NCI-H2081 (cell line): Measurements from ENCODE around the gene ENTHD1.

ENCODE experiments used
- DNase-seq, 2 experiments: peaks; one replicate each; lab custom pipeline; 2025; lab: John Stamatoyannopoulos, UW

The ENTHD1 gene

DNA sequence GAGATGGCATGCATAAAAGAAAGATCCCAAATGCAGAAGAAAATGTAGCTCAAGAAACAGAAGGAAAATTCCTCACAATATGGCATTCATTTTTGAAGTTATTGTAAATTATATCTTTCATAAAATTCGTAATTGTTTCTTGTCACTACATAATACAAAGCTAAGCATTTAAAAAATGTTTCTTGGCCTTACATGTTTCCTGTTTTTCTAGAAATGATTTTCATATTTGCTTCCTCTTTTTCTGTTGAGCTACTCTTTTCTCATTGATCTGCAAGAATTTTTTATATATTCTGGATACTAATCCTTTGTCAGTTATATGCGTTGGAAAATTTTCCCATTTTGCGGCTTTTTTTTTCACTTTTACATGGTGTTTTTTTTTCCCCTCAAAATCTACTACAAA, 48.0 kb downstream of the ENTHD1 start:
- no peak for DNase-seq

GRCh38 chr22:39839917-39840510, 53.5 kb downstream of the ENTHD1 start:
- DNase-seq = no peak

- no peak for DNase-seq
Observed at GRCh38 chr22:39839204-39839603, 54.4 kb downstream of the ENTHD1 start.

DNA sequence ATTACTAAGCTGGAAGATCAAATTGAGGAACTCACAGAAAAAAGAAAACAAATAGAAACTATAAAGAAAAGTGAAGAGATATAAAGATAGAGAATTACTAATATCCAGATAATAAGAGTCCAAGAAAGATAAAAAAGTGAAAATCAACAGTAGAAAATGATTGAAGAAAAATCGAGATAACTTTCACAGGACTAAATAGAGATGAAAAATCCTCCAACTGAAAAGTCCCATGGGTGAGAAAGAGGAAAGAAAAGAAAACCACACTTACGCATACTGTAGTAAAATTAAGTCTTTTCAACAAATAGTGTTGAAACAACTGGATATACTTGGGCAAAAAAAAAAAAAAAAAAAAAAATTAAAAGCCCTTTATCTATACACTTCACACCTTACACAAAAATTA, 60.0 kb downstream of the ENTHD1 start:
- DNase-seq = no peak

GRCh38 chr22:39833093-39833492, 60.5 kb downstream of the ENTHD1 start:
- no peak for DNase-seq

GRCh38 chr22:39832627-39833074, 60.9 kb downstream of the ENTHD1 start:
- DNase-seq = no peak

DNA sequence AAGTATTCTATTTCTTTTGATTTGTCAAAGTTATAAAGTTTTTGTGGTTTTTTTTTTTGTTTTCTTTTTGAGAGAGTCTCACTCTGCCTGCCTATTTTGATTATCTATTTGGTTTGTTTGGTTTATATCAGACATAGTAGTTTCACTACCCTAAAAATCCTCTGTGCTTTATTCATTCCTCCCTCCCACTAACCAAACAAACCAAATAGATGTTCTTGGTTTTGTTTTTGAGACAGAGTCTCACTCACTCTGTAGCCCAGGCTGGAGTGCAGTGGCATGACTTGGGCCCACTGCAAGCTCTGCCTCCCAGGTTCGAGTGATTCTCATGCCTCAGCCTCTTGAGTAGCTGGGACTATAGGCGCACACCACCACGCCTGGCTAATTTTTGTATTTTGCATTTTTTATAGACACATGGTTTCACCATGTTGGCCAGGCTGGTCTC, 67.9 kb downstream of the ENTHD1 start:
- DNase-seq = no peak

GRCh38 chr22:39821008-39821407, 72.6 kb downstream of the ENTHD1 start:
- DNase-seq = no peak

DNA sequence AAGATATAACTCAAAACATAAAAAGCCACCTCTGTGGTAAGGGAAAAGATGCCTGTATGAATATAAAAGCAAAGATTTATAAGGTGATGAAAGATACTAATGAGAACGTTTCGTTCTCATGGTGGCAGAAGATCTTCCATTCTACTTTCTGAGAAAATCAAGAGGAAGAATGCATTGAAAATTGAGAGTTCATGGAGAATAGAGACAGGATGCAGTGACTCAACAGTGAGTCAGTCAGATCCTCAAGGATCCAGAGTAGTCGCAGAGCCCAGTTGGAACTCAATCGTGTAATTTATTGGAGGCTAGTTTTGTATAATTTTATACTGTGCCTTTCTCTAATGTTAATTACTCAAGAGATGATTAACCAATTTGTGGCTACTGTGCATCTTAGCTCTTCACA, 73.3 kb downstream of the ENTHD1 start:
- DNase-seq = no peak

DNA sequence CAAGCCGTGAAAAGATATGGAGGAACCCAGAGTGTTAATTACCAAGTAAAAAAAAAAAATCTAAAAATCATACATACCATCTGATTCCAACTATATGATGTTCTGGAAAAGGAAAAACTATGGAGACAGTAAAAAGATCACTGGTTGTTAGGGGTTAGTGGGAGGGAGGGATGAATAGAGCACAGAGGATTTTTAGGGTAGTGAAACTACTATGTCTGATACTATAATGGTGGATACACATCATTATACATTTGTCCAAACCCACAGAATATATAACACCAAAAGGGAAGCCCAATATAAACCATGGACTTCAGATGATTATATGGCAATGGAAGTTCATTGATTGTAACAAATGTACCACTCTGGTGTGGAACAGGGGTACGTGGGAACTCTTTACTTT, 74.1 kb downstream of the ENTHD1 start:
- no peak for DNase-seq

- DNase-seq = no peak
Observed at GRCh38 chr22:39818094-39818493, 75.5 kb downstream of the ENTHD1 start.

- no peak for DNase-seq
Observed at GRCh38 chr22:39815932-39816331, 77.6 kb downstream of the ENTHD1 start.

- no peak for DNase-seq
Observed at GRCh38 chr22:39814899-39815298, 78.7 kb downstream of the ENTHD1 start.

DNA sequence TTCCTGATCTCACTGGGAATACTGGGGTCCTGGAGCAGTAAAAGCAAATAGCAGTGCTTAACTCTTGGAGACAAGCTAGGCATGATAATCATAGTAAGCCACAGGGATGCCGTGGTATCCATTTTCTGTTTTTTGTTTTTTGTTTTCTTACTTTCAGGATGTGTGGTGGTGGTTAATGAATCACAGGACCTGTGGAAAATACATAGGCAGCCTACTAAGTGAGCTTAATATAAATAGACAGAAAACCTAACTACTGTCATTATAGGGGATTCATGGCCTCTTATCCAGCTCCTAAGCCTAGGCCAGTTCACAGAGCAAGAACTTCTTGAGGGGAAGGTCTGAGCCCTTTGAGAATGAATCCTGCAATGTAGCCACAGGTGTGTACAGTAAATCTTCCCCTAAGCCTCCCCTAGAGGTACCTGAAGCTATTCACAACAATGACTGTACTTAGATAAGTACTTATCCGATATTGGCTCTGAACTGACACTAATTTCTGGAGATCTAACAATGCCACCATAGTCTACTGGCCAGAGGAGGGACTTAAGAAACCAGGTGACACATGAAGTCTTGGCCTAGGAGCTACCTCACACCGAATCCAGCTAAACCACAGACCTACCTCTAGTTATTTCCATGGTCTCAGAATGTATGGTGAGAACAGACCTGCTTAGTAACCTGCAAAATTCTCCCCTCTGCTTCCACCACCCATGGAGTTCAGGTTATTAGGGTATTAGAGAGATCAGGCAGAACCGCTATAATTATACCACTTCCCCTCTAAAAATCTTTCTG, 83.6 kb downstream of the ENTHD1 start:
- no peak for DNase-seq

- DNase-seq = no peak
Observed at GRCh38 chr22:39808081-39808480, 85.5 kb downstream of the ENTHD1 start.

DNA sequence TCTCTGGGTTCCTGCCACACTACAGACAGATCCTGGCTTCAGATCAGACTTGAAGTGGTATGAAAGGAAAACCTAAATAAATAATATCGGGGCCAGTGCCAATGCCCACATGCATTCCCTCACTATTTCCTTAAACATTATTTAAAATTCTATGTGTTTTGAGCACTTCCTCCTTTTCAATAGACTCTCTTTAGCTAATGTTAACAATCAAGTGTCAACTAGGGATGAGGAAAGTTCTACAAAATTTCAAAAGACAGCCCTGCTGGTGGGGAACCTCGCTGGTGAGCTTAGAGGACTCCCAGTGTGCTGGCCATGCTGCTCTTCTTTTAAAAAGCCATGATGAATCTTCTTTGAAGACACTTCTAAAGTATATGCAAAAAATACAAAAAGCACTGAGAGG, 87.5 kb downstream of the ENTHD1 start:
- no peak for DNase-seq

- DNase-seq = no peak
Observed at GRCh38 chr22:39805117-39805516, 88.4 kb downstream of the ENTHD1 start.

GRCh38 chr22:39802682-39803081, 90.9 kb downstream of the ENTHD1 start:
- no peak for DNase-seq

DNA sequence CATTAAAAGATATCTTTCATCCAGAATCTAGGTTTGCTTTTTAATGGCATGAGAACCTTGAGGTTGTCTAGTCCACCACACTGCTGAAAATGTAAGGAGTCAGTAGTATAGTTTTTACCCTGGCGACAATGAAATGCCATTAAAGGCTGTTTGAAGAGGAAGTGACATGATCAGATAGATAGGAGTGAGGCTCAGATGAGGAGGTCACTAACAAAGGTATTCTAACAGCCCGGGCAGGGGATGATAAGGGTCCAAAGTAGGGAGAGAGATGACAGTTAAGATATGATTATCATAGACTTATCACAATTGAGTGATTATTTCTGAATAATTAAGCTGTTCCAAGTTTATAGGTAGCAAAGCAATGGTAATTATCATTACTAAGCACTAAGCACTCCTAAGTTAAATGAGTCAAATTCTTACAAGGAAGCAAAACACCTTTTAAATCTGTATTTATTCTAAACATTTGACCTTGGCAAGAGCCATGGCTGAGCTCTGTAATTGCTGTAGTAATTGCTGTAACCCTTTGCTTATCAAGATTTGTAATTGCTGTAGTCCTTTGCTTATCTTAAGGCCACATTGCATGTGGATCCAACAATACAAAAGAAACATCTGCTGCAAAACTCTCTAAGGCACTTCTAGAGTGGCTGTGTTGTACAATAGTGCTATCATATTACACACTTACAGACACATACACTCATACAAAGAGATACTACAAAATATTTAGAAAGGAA, 92.6 kb downstream of the ENTHD1 start:
- peak in 1 of 2 experiments; percentile 28 for DNase-seq

GRCh38 chr22:39797528-39798147, 95.9 kb downstream of the ENTHD1 start:
- DNase-seq = no peak

GRCh38 chr22:39789788-39790187, 103.8 kb downstream of the ENTHD1 start:
- DNase-seq = no peak

GRCh38 chr22:39785232-39785631, 108.3 kb downstream of the ENTHD1 start:
- DNase-seq = no peak
